Activated CD4-positive, alpha-beta memory T cell treated with anti-CD3 and anti-CD28 coated beads, Interleukin-2, amount 10 ng/mL, durations not matched to agents 7 days and 5 days (primary cell): ENCODE measurements around the gene TMED1. TPM values are rescaled to one million over a fixed set of nuclear protein-coding genes. Genes with fewer than 3 reads are reported as not detected.

Experiments
- CTCF ChIA-PET: fragments of 350-600 bp; sonication (Branson Sonifier 250); formaldehyde crosslinking; loops from one replicate; lab custom pipeline; 2021; ENCODE audit warnings: antibody characterized with exemption, inconsistent platforms; lab: Charles Lee
- POLR2A ChIA-PET: fragments of 350-600 bp; sonication (Branson Sonifier 250); formaldehyde crosslinking; loops from one replicate; lab custom pipeline; 2021; ENCODE audit warnings: antibody characterized with exemption; lab: Charles Lee
- DNase-seq: peaks from one replicate; pipeline ENCODE4 v3.0.0-alpha.2; 2020
- H3K27ac Mint-ChIP-seq: one replicate; pipeline ENCODE4 v1.8.0; 2021; ENCODE audit warnings: mild to moderate bottlenecking, mixed read lengths
- H3K27me3 Mint-ChIP-seq: one replicate; pipeline ENCODE4 v1.8.0; 2021; ENCODE audit warnings: mixed read lengths
- H3K36me3 Mint-ChIP-seq: one replicate; pipeline ENCODE4 v1.8.0; 2021; ENCODE audit warnings: low read depth, mixed read lengths
- H3K4me1 Mint-ChIP-seq: one replicate; pipeline ENCODE4 v1.8.0; 2021; ENCODE audit warnings: mixed read lengths
- H3K4me3 Mint-ChIP-seq: one replicate; pipeline ENCODE4 v1.8.0; 2021; ENCODE audit warnings: mild to moderate bottlenecking, mixed read lengths
- H3K9me3 Mint-ChIP-seq: one replicate; pipeline ENCODE4 v1.8.0; 2021; ENCODE audit warnings: mixed read lengths
- total RNA-seq, 2 experiments: library from RNA; stranded (reverse); gene quantifications; one replicate each; pipeline ENCODE4 v1.2.3, GENCODE V29; 2021

TMED1 gene
- total RNA-seq, 2 experiments from 2014 or later = 15.7 to 17.3 TPM

- peak; percentile 92 for DNase-seq
- H3K27me3 Mint-ChIP-seq = no peaks in the 10 kb centered on the region
- peak overlapping the region; percentile 86 for H3K27ac Mint-ChIP-seq
- H3K4me1 Mint-ChIP-seq = peaks cover 61% of the 10 kb centered on the region
- ChIA-PET CTCF (interaction anchor here (4.7 kb wide), 1 partner anchor 81 kb away, joined by 18 read pairs; the partner anchor contains the start of gene DNM2), POLR2A (interaction anchor here (1.3 to 1.8 kb wide), 3 partner anchors 9 to 38 kb away, joined by 4 to 5 read pairs (median 4); partner anchors contain the start of gene TMED1)
- no peaks in the 10 kb centered on the region for H3K9me3 Mint-ChIP-seq
- H3K4me3 Mint-ChIP-seq = peak overlapping the region; percentile 61
- H3K36me3 Mint-ChIP-seq = peaks cover 67% of the 10 kb centered on the region
Observed at GRCh38 chr19:10797541-10798256, 38.3 kb downstream of the TMED1 start.

- Mint-ChIP-seq H3K9me3 (no peaks in the 10 kb centered on the region), H3K4me1 (peaks cover 63% of the 10 kb centered on the region), H3K27ac (peak overlapping the region; percentile 86), H3K27me3 (no peaks in the 10 kb centered on the region), H3K4me3 (peak overlapping the region; percentile 61), H3K36me3 (peaks cover 63% of the 10 kb centered on the region)
- ChIA-PET CTCF (interaction anchor here (4.7 kb wide), 1 partner anchor 80 kb away, joined by 18 read pairs; the partner anchor contains the start of gene DNM2), POLR2A (interaction anchor here (1.3 to 1.8 kb wide), 4 partner anchors 10 to 78 kb away, joined by 4 to 5 read pairs (median 4); partner anchors contain the start of gene TMED1)
- DNase-seq = peak; percentile 55
Observed at GRCh38 chr19:10797078-10797477, 38.9 kb downstream of the TMED1 start.

- H3K27ac Mint-ChIP-seq = peak overlapping the region; percentile 86
- H3K4me1 Mint-ChIP-seq = peaks cover 64% of the 10 kb centered on the region
- DNase-seq = no peak
- H3K36me3 Mint-ChIP-seq = peaks cover 63% of the 10 kb centered on the region
- H3K4me3 Mint-ChIP-seq = peak overlapping the region; percentile 61
- ChIA-PET CTCF (interaction anchor here (0.8 to 4.7 kb wide), 2 partner anchors 27 to 80 kb away, joined by 3 to 18 read pairs; partner anchors contain the start of gene DNM2), POLR2A (interaction anchor here (1.5 to 1.8 kb wide), 3 partner anchors 13 to 78 kb away, joined by 4 read pairs; partner anchors contain the start of gene TMED1)
- no peaks in the 10 kb centered on the region for H3K9me3 Mint-ChIP-seq
- no peaks in the 10 kb centered on the region for H3K27me3 Mint-ChIP-seq
Observed at GRCh38 chr19:10796653-10797052, 39.4 kb downstream of the TMED1 start.

- Mint-ChIP-seq H3K9me3 (no peaks in the 10 kb centered on the region), H3K4me3 (no peak overlapping the region), H3K27ac (no peak overlapping the region), H3K36me3 (peaks cover 54% of the 10 kb centered on the region), H3K4me1 (peaks cover 18% of the 10 kb centered on the region), H3K27me3 (no peaks in the 10 kb centered on the region)
- ChIA-PET CTCF (no interaction called here), POLR2A (no interaction called here)
- no peak for DNase-seq
Observed at GRCh38 chr19:10789866-10790265, 46.1 kb downstream of the TMED1 start.

- Mint-ChIP-seq H3K9me3 (no peaks in the 10 kb centered on the region), H3K4me3 (no peak overlapping the region), H3K27ac (peak overlapping the region; percentile 26), H3K4me1 (peaks cover 9% of the 10 kb centered on the region), H3K27me3 (no peaks in the 10 kb centered on the region), H3K36me3 (peaks cover 56% of the 10 kb centered on the region)
- ChIA-PET CTCF (no interaction called here), POLR2A (interaction anchor here (0.5 kb wide), 1 partner anchor 30 kb away, joined by 3 read pairs; no protein-coding TSS in a partner anchor)
- DNase-seq = no peak
Observed at GRCh38 chr19:10788146-10788545, 47.9 kb downstream of the TMED1 start.

DNA sequence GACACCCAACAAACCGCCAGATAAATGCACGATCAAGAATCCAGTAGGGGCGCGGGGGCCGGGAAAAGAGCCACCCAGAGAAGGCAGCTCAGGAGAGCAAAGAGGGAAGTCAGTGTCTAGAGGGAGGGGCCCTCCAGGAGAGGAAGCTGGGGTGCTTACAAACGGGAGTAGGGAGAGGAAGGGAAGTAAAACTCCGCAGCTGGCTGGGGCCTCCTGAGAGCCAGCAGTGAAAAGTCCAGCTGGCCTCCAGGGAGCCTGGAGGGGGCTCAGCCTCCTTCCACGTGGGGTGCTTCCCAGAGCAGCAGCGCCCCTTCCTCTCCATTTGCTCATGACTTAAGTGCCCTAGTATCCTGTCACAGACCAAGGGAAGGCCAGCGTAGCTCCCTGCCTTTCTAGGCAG lies 51.8 kb downstream of the TMED1 start:
- ChIA-PET CTCF (interaction anchor here (0.7 to 1.4 kb wide), 4 partner anchors 9 to 84 kb away, joined by 3 read pairs; partner anchors contain the start of gene DNM2), POLR2A (interaction anchor here (1.0 kb wide), 1 partner anchor 88 kb away, joined by 3 read pairs; no protein-coding TSS in a partner anchor)
- no peaks in the 10 kb centered on the region for H3K27me3 Mint-ChIP-seq
- H3K27ac Mint-ChIP-seq = no peak overlapping the region
- H3K4me1 Mint-ChIP-seq = peaks cover 21% of the 10 kb centered on the region
- H3K9me3 Mint-ChIP-seq = no peaks in the 10 kb centered on the region
- H3K36me3 Mint-ChIP-seq = peaks cover 77% of the 10 kb centered on the region
- H3K4me3 Mint-ChIP-seq = no peak overlapping the region
- no peak for DNase-seq

DNA sequence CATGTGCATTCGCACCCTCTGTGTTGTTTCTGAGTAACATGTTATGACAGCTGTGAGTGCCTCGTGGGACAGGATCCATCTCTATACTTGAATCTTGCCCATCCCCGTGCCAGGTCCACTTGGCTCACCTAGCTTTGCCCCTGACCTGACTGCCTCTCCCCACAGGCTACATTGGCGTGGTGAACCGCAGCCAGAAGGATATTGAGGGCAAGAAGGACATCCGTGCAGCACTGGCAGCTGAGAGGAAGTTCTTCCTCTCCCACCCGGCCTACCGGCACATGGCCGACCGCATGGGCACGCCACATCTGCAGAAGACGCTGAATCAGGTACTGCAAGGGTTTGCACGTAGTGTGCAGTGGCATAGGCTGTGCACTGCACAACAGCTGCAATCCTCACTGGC lies 53.2 kb downstream of the TMED1 start:
- Mint-ChIP-seq H3K36me3 (peaks cover 71% of the 10 kb centered on the region), H3K9me3 (no peaks in the 10 kb centered on the region), H3K27ac (no peak overlapping the region), H3K4me1 (peaks cover 22% of the 10 kb centered on the region), H3K27me3 (no peaks in the 10 kb centered on the region), H3K4me3 (no peak overlapping the region)
- DNase-seq = no peak
- ChIA-PET CTCF (interaction anchor here (1.0 to 4.7 kb wide), 2 partner anchors 21 to 65 kb away, joined by 3 to 19 read pairs; partner anchors contain the start of gene DNM2), POLR2A (interaction anchor here (1.4 to 1.7 kb wide), 2 partner anchors 14 to 23 kb away, joined by 4 read pairs; no protein-coding TSS in a partner anchor)

Other genes with a start within 250 kb of the TMED1 start
- gene AP1M2, start 248.9 kb downstream of the TMED1 start, total RNA-seq = not detected
- gene SLC44A2, start 210.7 kb downstream of the TMED1 start, total RNA-seq = 100 to 1,000 TPM; 147 to 152 TPM
- gene ILF3, start 181.9 kb downstream of the TMED1 start, total RNA-seq = 100 to 1,000 TPM; 301 to 324 TPM
- gene QTRT1, start 134.8 kb downstream of the TMED1 start, total RNA-seq = 10 to 100 TPM; 24.0 to 26.4 TPM
- gene DNM2, start 118.1 kb downstream of the TMED1 start, total RNA-seq = 100 to 1,000 TPM; 277 to 288 TPM
- gene C19orf38, start 12.2 kb upstream of the TMED1 start, total RNA-seq = 1 to 10 TPM; 1.1 to 1.8 TPM
- gene CARM1, start 35.3 kb upstream of the TMED1 start, total RNA-seq = 10 to 100 TPM; 39.3 to 40.2 TPM
- gene YIPF2, start 92.4 kb upstream of the TMED1 start, total RNA-seq = 10 to 100 TPM; 23.8 to 26.0 TPM
- gene TIMM29, start 92.6 kb upstream of the TMED1 start, total RNA-seq = 10 to 100 TPM; 24.3 to 25.7 TPM
- 10 to 100 TPM; 89.8 to 97.6 TPM for gene SMARCA4, start 124.8 kb upstream of the TMED1 start, total RNA-seq